Measurements from ENCODE around the gene TUBAL3.
A peak's percentile ranks its signal among the peaks of the same experiment; 100 is the strongest.

The TUBAL3 gene

DNA sequence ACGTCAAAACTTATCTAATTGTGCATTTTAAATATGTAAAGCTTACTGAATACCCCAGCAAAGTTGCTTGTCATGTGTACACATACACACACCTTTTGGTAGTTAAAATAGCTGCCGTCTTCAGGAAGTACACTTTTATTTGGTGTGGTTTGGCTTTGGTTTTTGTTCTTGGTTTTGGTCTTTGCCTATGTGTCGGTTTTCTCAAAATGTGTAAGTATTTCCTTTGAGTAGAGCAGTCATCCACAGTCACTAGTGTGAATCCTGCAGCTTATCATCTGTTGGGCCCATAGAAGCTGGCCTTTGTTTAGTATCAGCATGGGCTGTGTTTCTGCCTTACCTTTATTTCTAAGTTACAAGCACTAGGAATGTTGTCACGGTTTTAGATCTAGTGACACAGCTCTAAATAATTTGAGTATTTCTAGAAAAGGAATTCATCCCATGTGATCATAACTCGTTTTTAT is 43.0 kb upstream of the TUBAL3 start:
- TF ChIP-seq, protein P1, sequence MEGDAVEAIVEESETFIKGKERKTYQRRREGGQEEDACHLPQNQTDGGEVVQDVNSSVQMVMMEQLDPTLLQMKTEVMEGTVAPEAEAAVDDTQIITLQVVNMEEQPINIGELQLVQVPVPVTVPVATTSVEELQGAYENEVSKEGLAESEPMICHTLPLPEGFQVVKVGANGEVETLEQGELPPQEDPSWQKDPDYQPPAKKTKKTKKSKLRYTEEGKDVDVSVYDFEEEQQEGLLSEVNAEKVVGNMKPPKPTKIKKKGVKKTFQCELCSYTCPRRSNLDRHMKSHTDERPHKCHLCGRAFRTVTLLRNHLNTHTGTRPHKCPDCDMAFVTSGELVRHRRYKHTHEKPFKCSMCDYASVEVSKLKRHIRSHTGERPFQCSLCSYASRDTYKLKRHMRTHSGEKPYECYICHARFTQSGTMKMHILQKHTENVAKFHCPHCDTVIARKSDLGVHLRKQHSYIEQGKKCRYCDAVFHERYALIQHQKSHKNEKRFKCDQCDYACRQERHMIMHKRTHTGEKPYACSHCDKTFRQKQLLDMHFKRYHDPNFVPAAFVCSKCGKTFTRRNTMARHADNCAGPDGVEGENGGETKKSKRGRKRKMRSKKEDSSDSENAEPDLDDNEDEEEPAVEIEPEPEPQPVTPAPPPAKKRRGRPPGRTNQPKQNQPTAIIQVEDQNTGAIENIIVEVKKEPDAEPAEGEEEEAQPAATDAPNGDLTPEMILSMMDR (IDR thresholded peaks at IDR 0.05; ENCODE audit: borderline replicate concordance, insufficient read depth, low read depth, low read length): no peak
- no peak overlapping the region for H3K4me3 ChIP-seq (ENCODE audit: low read depth, low read length)

DNA sequence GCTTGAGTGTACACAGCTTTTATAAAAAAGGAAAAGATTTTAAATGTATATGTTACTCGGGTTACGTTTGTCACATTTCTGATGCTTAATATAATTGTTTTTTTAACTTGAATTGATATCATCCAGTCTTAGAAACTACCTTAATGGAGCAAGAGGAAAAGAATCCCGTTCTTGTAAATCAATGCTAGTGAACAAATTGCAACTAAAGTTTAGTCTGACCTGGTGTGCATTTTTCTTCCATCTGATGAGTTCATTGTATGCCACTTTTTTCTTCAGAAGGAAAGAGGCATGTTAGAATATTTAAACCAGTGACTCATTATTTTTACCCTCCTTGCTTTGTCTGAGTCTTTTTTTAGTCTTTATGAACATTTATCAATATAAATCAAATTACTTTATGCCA is 42.4 kb upstream of the TUBAL3 start:
- TF ChIP-seq, protein P1 (IDR thresholded peaks at IDR 0.05; ENCODE audit: borderline replicate concordance, insufficient read depth, low read depth, low read length): no peak
- H3K4me3 ChIP-seq (ENCODE audit: low read depth, low read length): no peak overlapping the region

DNA sequence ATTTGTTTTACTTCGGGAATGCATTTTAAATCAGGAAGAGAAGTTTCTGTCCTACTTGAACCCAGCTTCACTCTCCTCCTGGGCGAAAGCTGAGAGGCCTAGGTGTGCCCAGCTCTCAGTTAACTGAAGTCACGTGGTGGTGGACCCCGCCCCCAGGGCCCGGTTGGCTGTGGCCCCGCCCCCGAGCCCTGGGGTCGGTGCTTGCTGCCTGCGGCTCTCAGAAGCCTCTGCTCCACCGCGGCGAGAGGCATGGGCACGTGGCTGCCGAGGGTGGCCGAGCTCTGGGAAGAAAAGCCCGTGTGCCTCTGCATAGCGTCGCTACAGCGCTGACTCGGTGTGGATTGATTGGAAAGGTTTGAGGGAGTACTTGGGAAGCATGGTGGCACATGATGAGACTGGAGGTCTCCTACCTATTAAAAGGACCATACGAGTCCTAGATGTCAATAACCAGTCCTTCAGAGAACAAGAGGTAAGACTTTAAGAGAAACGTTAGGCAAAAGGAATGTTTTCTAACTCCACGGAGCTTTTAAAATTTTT is 41.8 kb upstream of the TUBAL3 start:
- H3K4me3 ChIP-seq (ENCODE audit: low read depth, low read length): no peak overlapping the region
- TF ChIP-seq, protein P1 (IDR thresholded peaks at IDR 0.05; ENCODE audit: borderline replicate concordance, insufficient read depth, low read depth, low read length): no peak

DNA sequence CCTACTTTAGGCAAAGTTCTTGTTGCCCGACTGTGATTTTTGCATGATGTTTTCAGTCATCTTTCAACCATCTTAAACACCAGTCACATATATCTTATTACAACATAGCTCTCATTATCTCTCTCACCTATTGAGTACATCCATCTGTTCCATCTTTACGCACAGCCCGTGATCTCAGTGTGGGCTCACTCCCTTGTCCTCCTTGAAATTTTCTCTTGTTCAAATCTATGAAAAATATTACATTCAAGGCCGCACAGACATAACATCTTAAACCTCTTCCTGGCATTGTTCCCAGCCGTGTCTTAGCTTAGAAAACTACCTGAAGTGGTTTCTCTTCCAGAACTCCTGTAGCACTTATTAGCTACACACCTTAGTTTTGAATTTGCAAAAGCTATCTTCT is 40.4 kb upstream of the TUBAL3 start:
- no peak overlapping the region for H3K4me3 ChIP-seq (ENCODE audit: low read depth, low read length)
- TF ChIP-seq, protein P1 (IDR thresholded peaks at IDR 0.05; ENCODE audit: borderline replicate concordance, insufficient read depth, low read depth, low read length): no peak

DNA sequence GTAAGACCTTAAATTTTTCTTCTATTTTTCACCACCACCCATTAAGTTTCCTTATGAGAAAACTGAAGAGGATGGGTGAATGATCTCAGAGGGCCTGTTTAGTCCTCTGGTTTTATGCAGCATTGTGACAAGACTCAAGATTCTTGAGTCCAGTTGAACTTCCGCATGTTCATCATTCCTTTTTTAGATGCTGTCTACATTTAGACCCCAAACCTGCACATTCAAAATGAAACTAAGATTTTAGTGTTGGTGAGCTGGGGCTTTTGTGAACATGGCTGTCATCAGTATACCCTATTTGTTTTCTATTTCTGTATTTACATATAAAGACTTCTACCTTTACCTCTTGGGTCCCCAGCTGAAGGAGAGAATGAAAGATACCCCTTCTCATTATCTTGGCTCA is 38.8 kb upstream of the TUBAL3 start:
- TF ChIP-seq, protein P1 (IDR thresholded peaks at IDR 0.05; ENCODE audit: borderline replicate concordance, insufficient read depth, low read depth, low read length): no peak
- no peak overlapping the region for H3K4me3 ChIP-seq (ENCODE audit: low read depth, low read length)

DNA sequence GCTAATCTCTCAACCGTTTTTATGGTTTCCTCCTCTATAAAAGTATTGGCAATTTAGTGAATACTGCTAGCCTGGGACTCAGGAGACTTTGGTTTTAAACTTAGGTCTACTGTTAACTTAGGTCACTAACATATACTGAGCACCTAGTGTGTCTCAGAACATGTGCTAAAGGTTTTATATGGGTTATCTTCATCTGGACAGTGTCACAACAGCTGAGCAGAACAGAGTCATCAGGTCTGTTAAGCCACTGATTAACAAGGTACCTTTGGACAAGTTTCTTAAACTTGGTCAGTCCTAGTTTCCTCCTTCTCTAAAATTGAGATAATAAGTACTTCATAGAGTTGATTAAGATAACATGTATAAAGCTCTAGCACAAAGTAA is 38.4 kb upstream of the TUBAL3 start:
- TF ChIP-seq, protein P1 (IDR thresholded peaks at IDR 0.05; ENCODE audit: borderline replicate concordance, insufficient read depth, low read depth, low read length): no peak
- H3K4me3 ChIP-seq (ENCODE audit: low read depth, low read length): no peak overlapping the region

DNA sequence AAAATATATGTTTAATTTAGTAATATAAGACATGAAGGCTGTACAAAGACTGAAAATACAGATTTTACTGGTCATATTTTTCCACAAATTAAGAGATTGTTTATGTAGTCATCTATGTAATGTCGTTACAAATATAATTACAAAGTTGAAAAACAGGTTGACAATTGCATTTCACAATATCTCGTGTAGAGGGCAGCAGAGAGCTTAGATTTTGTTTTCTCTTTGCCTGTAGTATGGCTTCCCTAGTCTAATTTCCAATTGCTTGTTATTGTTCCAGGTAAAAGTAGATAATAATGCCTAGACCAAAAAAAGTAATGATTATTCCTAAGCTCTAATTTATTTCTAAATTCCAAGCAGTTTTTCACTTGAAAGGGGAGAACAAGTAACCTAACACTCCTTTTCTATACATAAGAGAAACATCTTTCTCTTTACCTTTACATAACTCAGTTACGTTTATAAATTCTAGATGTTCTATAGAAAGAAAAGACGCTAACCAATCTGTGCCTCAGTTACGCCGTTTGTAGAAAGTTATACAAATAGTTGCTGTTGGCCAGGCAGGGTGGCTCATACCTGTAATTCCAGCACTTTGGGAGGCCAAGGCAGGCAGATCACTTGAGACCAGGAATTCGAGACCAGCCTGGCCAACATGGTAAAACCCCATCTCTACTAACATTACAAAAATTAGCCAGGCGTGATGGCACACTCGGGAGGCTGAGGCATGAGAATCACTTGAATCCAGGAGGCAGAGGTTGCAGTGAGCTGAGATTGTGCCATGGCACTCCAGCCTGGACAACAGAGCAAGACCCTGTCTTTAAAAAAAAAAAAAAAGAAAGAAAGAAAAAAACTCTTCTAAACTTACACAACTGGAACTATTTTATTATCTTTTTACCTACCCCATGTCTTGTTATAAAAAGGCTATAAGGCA is 37.7 kb upstream of the TUBAL3 start:
- TF ChIP-seq, protein P1 (IDR thresholded peaks at IDR 0.05; ENCODE audit: borderline replicate concordance, insufficient read depth, low read depth, low read length): peak; percentile 33; the same call in 1 of the 2 replicates
- H3K4me3 ChIP-seq (ENCODE audit: low read depth, low read length): no peak overlapping the region
